Liver (tissue), 9 donors: ENCODE results near the gene CXCL14. TPM values are rescaled to one million over a fixed set of nuclear protein-coding genes. Genes with fewer than 3 reads are reported as not detected.

ENCODE experiments used
- DNase-seq: peaks from one replicate; pipeline ENCODE4 v3.0.0-alpha.2; 2017; ENCODE audit warnings: low spot score
- H3K27ac ChIP-seq, 2 donors: one replicate each; pipeline ENCODE4 v1.7.0; 2013; ENCODE audit warnings: inconsistent platforms in 2 of 2, low read length in 2 of 2, control low read depth in 1 of 2, low read depth in 1 of 2, mild to moderate bottlenecking in 1 of 2
- H3K27me3 ChIP-seq, 4 donors: one replicate each; pipeline versions ENCODE4 v1.6.1 to v1.7.0; 2013; ENCODE audit warnings: low read length in 3 of 4, inconsistent platforms in 1 of 4, mild to moderate bottlenecking in 1 of 4, moderate library complexity in 1 of 4; ENCODE audit not compliant: control insufficient read depth in 4 of 4, insufficient read depth in 4 of 4
- H3K36me3 ChIP-seq, 4 donors: one replicate each; pipeline versions ENCODE4 v1.6.1 to v1.7.0; 2013; ENCODE audit warnings: low read length in 3 of 4, mild to moderate bottlenecking in 3 of 4, low read depth in 1 of 4, moderate library complexity in 1 of 4; ENCODE audit not compliant: control insufficient read depth in 4 of 4, insufficient read depth in 3 of 4
- H3K4me1 ChIP-seq, 4 donors: one replicate each; pipeline versions ENCODE4 v1.6.1 to v1.7.0; 2013; ENCODE audit warnings: low read length in 3 of 4, mild to moderate bottlenecking in 3 of 4, moderate library complexity in 1 of 4; ENCODE audit not compliant: control insufficient read depth in 4 of 4, insufficient read depth in 4 of 4
- H3K4me3 ChIP-seq, 3 donors: one replicate each; pipeline versions ENCODE4 v1.6.1 to v1.7.0; 2013; ENCODE audit warnings: low read length in 3 of 3, control low read depth in 1 of 3, low read depth in 1 of 3, mild to moderate bottlenecking in 1 of 3
- H3K9ac ChIP-seq, 2 donors: one replicate each; pipeline ENCODE4 v1.7.0; 2013; ENCODE audit warnings: low read length in 2 of 2, mild to moderate bottlenecking in 2 of 2, moderate library complexity in 2 of 2, control low read depth in 1 of 2, low read depth in 1 of 2
- H3K9me3 ChIP-seq, 4 donors: one replicate each; pipeline versions ENCODE4 v1.6.1 to v1.7.0; 2013; ENCODE audit warnings: low read length in 3 of 4; ENCODE audit not compliant: control insufficient read depth in 4 of 4
- ATF3 ChIP-seq: IDR thresholded peaks from 2 replicates; pipeline ENCODE4 v1.6.1; 2016; ENCODE audit warnings: antibody characterized with exemption
- CTCF ChIP-seq: fragments of 150-350 bp; IDR thresholded peaks from 2 replicates; pipeline ENCODE4 v1.5.1; 2017; ENCODE audit warnings: improper control_type of control experiment, low read depth, low read length; ENCODE audit not compliant: missing input control
- EGR1 ChIP-seq, 2 donors: IDR thresholded peaks; 2 replicates each; pipeline ENCODE4 v1.6.1; 2016 to 2018; ENCODE audit warnings: antibody characterized with exemption in 2 of 2, low read depth in 2 of 2
- FOXA1 ChIP-seq: IDR thresholded peaks from 2 replicates; pipeline ENCODE4 v1.6.1; 2016; ENCODE audit warnings: antibody characterized with exemption
- FOXA2 ChIP-seq: IDR thresholded peaks from 2 replicates; pipeline ENCODE4 v1.6.1; 2016; ENCODE audit warnings: antibody characterized with exemption
- GABPA ChIP-seq, 2 donors: IDR thresholded peaks in 1 of 2; conservative IDR thresholded peaks in 1 of 2; 2 replicates each; pipeline ENCODE4 v1.6.1; 2016; ENCODE audit warnings: antibody characterized with exemption in 2 of 2, mild to moderate bottlenecking in 1 of 2, moderate library complexity in 1 of 2
- HNF4A ChIP-seq, 2 donors: conservative IDR thresholded peaks; 2 replicates each; pipeline ENCODE4 v1.6.1; 2016; ENCODE audit warnings: antibody characterized with exemption in 2 of 2, mild to moderate bottlenecking in 2 of 2
- HNF4G ChIP-seq: IDR thresholded peaks from 2 replicates; pipeline ENCODE4 v1.6.1; 2016; ENCODE audit warnings: antibody characterized with exemption
- JUND ChIP-seq, 2 donors: IDR thresholded peaks; 2 replicates each; pipeline ENCODE4 v1.6.1; 2016; ENCODE audit warnings: antibody characterized with exemption in 2 of 2
- NR2F2 ChIP-seq: IDR thresholded peaks from 2 replicates; pipeline ENCODE4 v1.6.1; 2016; ENCODE audit warnings: antibody characterized with exemption
- RAD21 ChIP-seq, 2 donors: IDR thresholded peaks; 2 replicates each; pipeline ENCODE4 v1.6.1; 2016; ENCODE audit warnings: antibody characterized with exemption in 2 of 2, mild to moderate bottlenecking in 2 of 2
- RXRA ChIP-seq, 2 donors: IDR thresholded peaks; 2 replicates each; pipeline ENCODE4 v1.6.1; 2017 to 2018; ENCODE audit warnings: antibody characterized with exemption in 2 of 2, mild to moderate bottlenecking in 1 of 2
- SP1 ChIP-seq: IDR thresholded peaks from 2 replicates; pipeline ENCODE4 v1.6.1; 2018; ENCODE audit warnings: antibody characterized with exemption, mild to moderate bottlenecking
- TAF1 ChIP-seq: conservative IDR thresholded peaks from 2 replicates; pipeline ENCODE4 v1.6.1; 2016; ENCODE audit warnings: antibody characterized with exemption, mild to moderate bottlenecking
- YY1 ChIP-seq: IDR thresholded peaks from 2 replicates; pipeline ENCODE4 v1.6.1; 2016; ENCODE audit warnings: antibody characterized with exemption, mild to moderate bottlenecking
- WGBS: extraction: QIAGEN DNeasy Blood & Tissue Kit; methylation state at CpG from one replicate; pipeline ENCODE4 v1.1.7; 2013; 5-methylcytosine and 5-hydroxymethylcytosine counted together
- polyA plus RNA-seq, 2 donors: library from polyadenylated mRNA; stranded (reverse) in 1 of 2; unstranded in 1 of 2; fragments of 200-250 nt in 1 of 2; fragments of >200 nt in 1 of 2; fragmentation: Nextera tagmentation in 1 of 2; extraction: Ambion mirVana in 1 of 2; gene quantifications; one replicate each; pipeline versions ENCODE4 v1.2.1 to v1.2.3, GENCODE V29; 2013 to 2015
- total RNA-seq, 2 donors: library from RNA; depleted of rRNA; stranded (reverse); fragments of >200 nt; gene quantifications; one replicate each; pipeline ENCODE4 v1.2.3, GENCODE V29; 2014
- TF ChIP-seq, protein P1 (sequence below): IDR thresholded peaks from 2 replicates; pipeline ENCODE4 v1.6.1; 2016; ENCODE audit warnings: antibody characterized with exemption
- TF ChIP-seq, protein P2 (sequence below): IDR thresholded peaks from 2 replicates; pipeline ENCODE4 v1.6.1; 2016; ENCODE audit warnings: antibody characterized with exemption
- donor health status: healthy.
- donor health status: healthy.
- donor health status: healthy.
- donor health status: healthy.
- donor health status: healthy.

Gene CXCL14
- total and polyA plus RNA-seq, 4 donors = 2.7 to 13.7 (median 8.3) TPM

GRCh38 chr5:135615581-135616260, 36.9 kb upstream of the CXCL14 start:
- no peak overlapping the region for H3K27ac ChIP-seq
- no peak for TF ChIP-seq SP1
- TF ChIP-seq TAF1 = no peak
- TF ChIP-seq, protein P1, sequence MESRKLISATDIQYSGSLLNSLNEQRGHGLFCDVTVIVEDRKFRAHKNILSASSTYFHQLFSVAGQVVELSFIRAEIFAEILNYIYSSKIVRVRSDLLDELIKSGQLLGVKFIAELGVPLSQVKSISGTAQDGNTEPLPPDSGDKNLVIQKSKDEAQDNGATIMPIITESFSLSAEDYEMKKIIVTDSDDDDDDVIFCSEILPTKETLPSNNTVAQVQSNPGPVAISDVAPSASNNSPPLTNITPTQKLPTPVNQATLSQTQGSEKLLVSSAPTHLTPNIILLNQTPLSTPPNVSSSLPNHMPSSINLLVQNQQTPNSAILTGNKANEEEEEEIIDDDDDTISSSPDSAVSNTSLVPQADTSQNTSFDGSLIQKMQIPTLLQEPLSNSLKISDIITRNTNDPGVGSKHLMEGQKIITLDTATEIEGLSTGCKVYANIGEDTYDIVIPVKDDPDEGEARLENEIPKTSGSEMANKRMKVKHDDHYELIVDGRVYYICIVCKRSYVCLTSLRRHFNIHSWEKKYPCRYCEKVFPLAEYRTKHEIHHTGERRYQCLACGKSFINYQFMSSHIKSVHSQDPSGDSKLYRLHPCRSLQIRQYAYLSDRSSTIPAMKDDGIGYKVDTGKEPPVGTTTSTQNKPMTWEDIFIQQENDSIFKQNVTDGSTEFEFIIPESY = no peak
- no peak for TF ChIP-seq JUND (IDR thresholded peaks at IDR 0.05)
- no peak for TF ChIP-seq FOXA2
- no peak for TF ChIP-seq YY1
- TF ChIP-seq, protein P2, sequence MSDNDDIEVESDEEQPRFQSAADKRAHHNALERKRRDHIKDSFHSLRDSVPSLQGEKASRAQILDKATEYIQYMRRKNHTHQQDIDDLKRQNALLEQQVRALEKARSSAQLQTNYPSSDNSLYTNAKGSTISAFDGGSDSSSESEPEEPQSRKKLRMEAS = no peak
- TF ChIP-seq RXRA (IDR thresholded peaks at IDR 0.05) = no peak
- TF ChIP-seq HNF4A (conservative IDR thresholded peaks at IDR 0.05) = no peak
- TF ChIP-seq RAD21 (IDR thresholded peaks at IDR 0.05) = no peak
- no peak for TF ChIP-seq HNF4G
- no peak for TF ChIP-seq GABPA (IDR thresholded peaks at IDR 0.05 in 1 of 2, conservative IDR thresholded peaks at IDR 0.05 in 1 of 2)
- no peak for TF ChIP-seq ATF3
- no peak for TF ChIP-seq CTCF
- no peak for TF ChIP-seq NR2F2
- no peak for TF ChIP-seq EGR1 (IDR thresholded peaks at IDR 0.05; ENCODE audit: low read depth in 2 of 2)
- no peak for TF ChIP-seq FOXA1
- DNase-seq = no peak
- peaks cover 0 to 9% (median 6%) of the 10 kb centered on the region in 4 donors for H3K9me3 ChIP-seq
- no peak overlapping the region for H3K4me3 ChIP-seq
- H3K36me3 ChIP-seq = no peaks in the 10 kb centered on the region
- peaks cover 0 to 3% (median under 1%) of the 10 kb centered on the region in 4 donors for H3K27me3 ChIP-seq
- 80% methylated on average over 4 of the region's 4 CpGs for WGBS
- H3K4me1 ChIP-seq = no peaks in the 10 kb centered on the region
- no peak overlapping the region for H3K9ac ChIP-seq

GRCh38 chr5:135615171-135615570, 36.4 kb upstream of the CXCL14 start:
- Histone ChIP-seq H3K4me3 (no peak overlapping the region), H3K9me3 (peaks cover 0 to 9% (median 6%) of the 10 kb centered on the region in 4 donors), H3K27ac (no peak overlapping the region), H3K36me3 (no peaks in the 10 kb centered on the region), H3K4me1 (no peaks in the 10 kb centered on the region), H3K27me3 (peaks cover 0 to 3% (median 0%) of the 10 kb centered on the region in 4 donors), H3K9ac (no peak overlapping the region)
- no peak for TF ChIP-seq HNF4A (conservative IDR thresholded peaks at IDR 0.05)
- TF ChIP-seq JUND (IDR thresholded peaks at IDR 0.05) = no peak
- no peak for TF ChIP-seq SP1
- TF ChIP-seq, protein P2 = no peak
- no peak for TF ChIP-seq FOXA1
- TF ChIP-seq NR2F2 = no peak
- WGBS = 65% methylated on average over 1 of the region's 1 CpG
- no peak for DNase-seq
